ENCODE measurements around the gene KIF11.

Gene KIF11

GRCh38 chr10:92550924-92551323, 42.0 kb upstream of the KIF11 start:
- peaks cover 37% of the 10 kb centered on the region; the same call in 1 of the 2 replicates for H3K79me2 ChIP-seq (ENCODE audit: insufficient read depth, low read depth)
- TF ChIP-seq CTCF (conservative IDR thresholded peaks at IDR 0.05; ENCODE audit: low read depth, low read length): no peak
- no peaks in the 10 kb centered on the region for H4K20me1 ChIP-seq (ENCODE audit: insufficient read depth)
- no peak overlapping the region for H3K4me2 ChIP-seq
- H2AFZ ChIP-seq (ENCODE audit: low read depth): no peak overlapping the region
- H3K9ac ChIP-seq: no peak overlapping the region
- H3K36me3 ChIP-seq (ENCODE audit: insufficient read depth): 0 out of 2 replicates have a peak, but pooled peaks cover 6% of the 10 kb centered on the region
- no peak overlapping the region for H3K27ac ChIP-seq
- no peaks in the 10 kb centered on the region for H3K27me3 ChIP-seq (ENCODE audit: insufficient read depth, low read depth)
- no peak overlapping the region for H3K4me3 ChIP-seq (IDR thresholded peaks at IDR 0.05; ENCODE audit: insufficient read depth, low read depth, low read length)
- peaks cover 7% of the 10 kb centered on the region for H3K4me1 ChIP-seq (ENCODE audit: low read depth, poor library complexity, severe bottlenecking)

- Histone ChIP-seq H2AFZ (ENCODE audit: low read depth) (no peak overlapping the region), H4K20me1 (ENCODE audit: insufficient read depth) (no peaks in the 10 kb centered on the region), H3K27ac (no peak overlapping the region), H3K4me1 (ENCODE audit: low read depth, poor library complexity, severe bottlenecking) (peaks cover 7% of the 10 kb centered on the region), H3K4me3 (IDR thresholded peaks at IDR 0.05; ENCODE audit: insufficient read depth, low read depth, low read length) (no peak overlapping the region), H3K36me3 (ENCODE audit: insufficient read depth) (0 out of 2 replicates have a peak, but pooled peaks cover 6% of the 10 kb centered on the region), H3K9ac (no peak overlapping the region), H3K4me2 (no peak overlapping the region), H3K27me3 (ENCODE audit: insufficient read depth, low read depth) (no peaks in the 10 kb centered on the region), H3K79me2 (ENCODE audit: insufficient read depth, low read depth) (peaks cover 30% of the 10 kb centered on the region; the same call in 1 of the 2 replicates)
- no peak; the same call in 1 of the 2 replicates for TF ChIP-seq CTCF (conservative IDR thresholded peaks at IDR 0.05; ENCODE audit: low read depth, low read length)
These were observed 40.6 kb upstream of the KIF11 start for GRCh38 chr10:92552310-92552709.

- Histone ChIP-seq H3K4me2 (no peak overlapping the region), H3K79me2 (ENCODE audit: insufficient read depth, low read depth) (peaks cover 26% of the 10 kb centered on the region; the same call in 1 of the 2 replicates), H3K27ac (no peak overlapping the region), H2AFZ (ENCODE audit: low read depth) (no peak overlapping the region), H3K4me1 (ENCODE audit: low read depth, poor library complexity, severe bottlenecking) (peaks cover 7% of the 10 kb centered on the region), H3K27me3 (ENCODE audit: insufficient read depth, low read depth) (no peaks in the 10 kb centered on the region), H3K36me3 (ENCODE audit: insufficient read depth) (0 out of 2 replicates have a peak, but pooled peaks cover 14% of the 10 kb centered on the region), H3K9ac (no peak overlapping the region), H3K4me3 (IDR thresholded peaks at IDR 0.05; ENCODE audit: insufficient read depth, low read depth, low read length) (no peak overlapping the region), H4K20me1 (ENCODE audit: insufficient read depth) (no peaks in the 10 kb centered on the region)
- no peak for TF ChIP-seq CTCF (conservative IDR thresholded peaks at IDR 0.05; ENCODE audit: low read depth, low read length)
These were observed 39.0 kb upstream of the KIF11 start for GRCh38 chr10:92553959-92554358.

- no peaks in the 10 kb centered on the region for H3K4me1 ChIP-seq (ENCODE audit: low read depth, poor library complexity, severe bottlenecking)
- no peaks in the 10 kb centered on the region for H4K20me1 ChIP-seq (ENCODE audit: insufficient read depth)
- H2AFZ ChIP-seq (ENCODE audit: low read depth): no peak overlapping the region
- TF ChIP-seq CTCF (conservative IDR thresholded peaks at IDR 0.05; ENCODE audit: low read depth, low read length): no peak
- no peak overlapping the region for H3K27ac ChIP-seq
- H3K27me3 ChIP-seq (ENCODE audit: insufficient read depth, low read depth): no peaks in the 10 kb centered on the region
- H3K79me2 ChIP-seq (ENCODE audit: insufficient read depth, low read depth): peaks cover 11% of the 10 kb centered on the region; the same call in 1 of the 2 replicates
- no peak overlapping the region for H3K9ac ChIP-seq
- H3K4me2 ChIP-seq: no peak overlapping the region
- 0 out of 2 replicates have a peak, but pooled peaks cover 11% of the 10 kb centered on the region for H3K36me3 ChIP-seq (ENCODE audit: insufficient read depth)
- H3K4me3 ChIP-seq (IDR thresholded peaks at IDR 0.05; ENCODE audit: insufficient read depth, low read depth, low read length): no peak overlapping the region
These were observed 33.9 kb upstream of the KIF11 start for GRCh38 chr10:92559046-92559445.

Measured in KMS-11 (cell line).